HCT116 (cell line): ENCODE data around the gene LARP1.

Experiments used
- ATF3 ChIP-seq: IDR thresholded peaks from 2 replicates; pipeline ENCODE4 v1.6.1; 2012
- CEBPB ChIP-seq: IDR thresholded peaks from 2 replicates; pipeline ENCODE4 v1.6.1; 2012; ENCODE audit warnings: low read depth
- CTCF ChIP-seq, 3 experiments: fragments of 200-600 bp in 1 of 3; sonication (generic) in 1 of 3; IDR thresholded peaks in 2 of 3; conservative IDR thresholded peaks in 1 of 3; 2 replicates each; pipeline ENCODE4 v1.5.1; 2012 to 2017; ENCODE audit warnings: low read depth in 2 of 3, low read length in 2 of 3, antibody characterized with exemption in 1 of 3, borderline replicate concordance in 1 of 3, control low read depth in 1 of 3, mild to moderate bottlenecking in 1 of 3, mixed read lengths in 1 of 3, mixed run types in 1 of 3, moderate library complexity in 1 of 3; ENCODE audit not compliant: insufficient read depth in 1 of 3
- EZH2 ChIP-seq: fragments of 200-600 bp; sonication (generic); IDR thresholded peaks from 2 replicates; pipeline ENCODE4 v1.6.1; 2017; ENCODE audit warnings: antibody characterized with exemption, mixed run types
- EZH2phosphoT487 ChIP-seq: fragments of 200-600 bp; IDR thresholded peaks from 2 replicates; pipeline ENCODE4 v1.6.1; 2018; ENCODE audit warnings: antibody characterized with exemption, borderline replicate concordance
- MAX ChIP-seq: IDR thresholded peaks from 2 replicates; pipeline ENCODE4 v1.6.1; 2012
- POLR2A ChIP-seq: IDR thresholded peaks from 2 replicates; pipeline ENCODE4 v1.7.0; 2011; ENCODE audit warnings: borderline replicate concordance; ENCODE audit not compliant: insufficient read depth, insufficient read length; ENCODE audit errors: extremely low read depth
- POLR2AphosphoS5 ChIP-seq: IDR thresholded peaks from 2 replicates; pipeline ENCODE4 v1.6.1; 2011; ENCODE audit warnings: mild to moderate bottlenecking, low read depth, low read length, moderate library complexity
- RAD21 ChIP-seq: IDR thresholded peaks from 2 replicates; pipeline ENCODE4 v1.6.1; 2012; ENCODE audit warnings: low read depth, mild to moderate bottlenecking
- YY1 ChIP-seq: IDR thresholded peaks from 2 replicates; pipeline ENCODE4 v1.6.1; 2011; ENCODE audit warnings: low read length, low read depth, moderate library complexity, mild to moderate bottlenecking; ENCODE audit not compliant: insufficient replicate concordance; ENCODE audit errors: extremely low read depth

- TF ChIP-seq CTCF (IDR thresholded peaks at IDR 0.05 in 2 of 3, conservative IDR thresholded peaks at IDR 0.05 in 1 of 3; ENCODE audit: borderline replicate concordance in 1 of 3, insufficient read depth in 1 of 3, low read depth in 2 of 3, low read length in 2 of 3) = no peak
- no peak for TF ChIP-seq ATF3
- no peak for TF ChIP-seq EZH2phosphoT487
- TF ChIP-seq POLR2A = no peak
- peak; percentile 54; the same call in 1 of the 2 replicates for TF ChIP-seq POLR2AphosphoS5
- no peak for TF ChIP-seq MAX
- no peak for TF ChIP-seq YY1
- no peak for TF ChIP-seq CEBPB
- no peak for TF ChIP-seq EZH2
- no peak for TF ChIP-seq RAD21
Measured at GRCh38 chr5:154756009-154756867, 1.1 kb downstream of the LARP1 start.
